Lower leg skin (tissue), 3 donors: Measurements from ENCODE around the gene INTS12.

Experiments used
- POLR2A ChIP-seq, 2 donors: fragments of 450-650 bp; IDR thresholded peaks; one replicate each; pipeline ENCODE4 v1.6.1; 2016 to 2017; ENCODE audit warnings: antibody characterized with exemption in 2 of 2, mild to moderate bottlenecking in 1 of 2, moderate library complexity in 1 of 2
- TF ChIP-seq, protein P1 (sequence below), 3 donors: fragments of 450-650 bp; IDR thresholded peaks; one replicate each; pipeline ENCODE4 v1.5.1; 2016; ENCODE audit warnings: antibody characterized with exemption in 3 of 3, mild to moderate bottlenecking in 3 of 3, moderate library complexity in 2 of 3

DNA sequence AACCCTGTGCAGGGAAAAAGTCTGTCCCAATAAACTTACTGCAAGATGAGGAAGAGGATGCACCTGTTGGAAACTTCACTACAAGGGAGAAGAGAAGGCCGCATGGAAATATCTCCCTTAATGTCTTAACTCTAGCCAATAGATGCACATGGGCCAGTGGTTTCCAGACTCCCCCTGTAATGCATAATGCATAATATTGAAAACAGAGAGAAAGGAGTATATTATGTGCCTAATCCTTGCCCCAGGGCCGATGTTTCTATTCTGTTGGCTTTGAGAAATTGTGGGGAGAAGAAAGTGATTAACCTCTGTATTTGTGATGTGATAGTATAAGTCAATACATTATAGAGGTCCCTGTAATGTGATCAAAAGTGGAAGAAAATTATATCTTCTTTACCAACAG lies 37.2 kb downstream of the INTS12 start:
- TF ChIP-seq, protein P1, sequence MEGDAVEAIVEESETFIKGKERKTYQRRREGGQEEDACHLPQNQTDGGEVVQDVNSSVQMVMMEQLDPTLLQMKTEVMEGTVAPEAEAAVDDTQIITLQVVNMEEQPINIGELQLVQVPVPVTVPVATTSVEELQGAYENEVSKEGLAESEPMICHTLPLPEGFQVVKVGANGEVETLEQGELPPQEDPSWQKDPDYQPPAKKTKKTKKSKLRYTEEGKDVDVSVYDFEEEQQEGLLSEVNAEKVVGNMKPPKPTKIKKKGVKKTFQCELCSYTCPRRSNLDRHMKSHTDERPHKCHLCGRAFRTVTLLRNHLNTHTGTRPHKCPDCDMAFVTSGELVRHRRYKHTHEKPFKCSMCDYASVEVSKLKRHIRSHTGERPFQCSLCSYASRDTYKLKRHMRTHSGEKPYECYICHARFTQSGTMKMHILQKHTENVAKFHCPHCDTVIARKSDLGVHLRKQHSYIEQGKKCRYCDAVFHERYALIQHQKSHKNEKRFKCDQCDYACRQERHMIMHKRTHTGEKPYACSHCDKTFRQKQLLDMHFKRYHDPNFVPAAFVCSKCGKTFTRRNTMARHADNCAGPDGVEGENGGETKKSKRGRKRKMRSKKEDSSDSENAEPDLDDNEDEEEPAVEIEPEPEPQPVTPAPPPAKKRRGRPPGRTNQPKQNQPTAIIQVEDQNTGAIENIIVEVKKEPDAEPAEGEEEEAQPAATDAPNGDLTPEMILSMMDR (IDR thresholded peaks at IDR 0.05), result no peak
- no peak for TF ChIP-seq POLR2A (IDR thresholded peaks at IDR 0.05)
